ENCODE data around the gene TTC32. TPM values are rescaled to one million over a fixed set of nuclear protein-coding genes. Genes with fewer than 3 reads are reported as not detected.

Gene TTC32
- total and polyA plus RNA-seq, 2 experiments from 2014 or later: 23.0 to 36.3 TPM

GRCh38 chr2:19876751-19877150 lies 25.0 kb downstream of the TTC32 start:
- H3K27ac ChIP-seq: no peak overlapping the region
- no peaks in the 10 kb centered on the region for H3K9me3 ChIP-seq (ENCODE audit: low read depth)
- no peak for DNase-seq (ENCODE audit: low read depth in 1 of 2, low spot score in 1 of 2)
- H3K4me3 ChIP-seq: no peak overlapping the region
- no peaks in the 10 kb centered on the region for H3K4me1 ChIP-seq (ENCODE audit: low read depth)
- H3K36me3 ChIP-seq: no peaks in the 10 kb centered on the region
- TF ChIP-seq, protein P1, sequence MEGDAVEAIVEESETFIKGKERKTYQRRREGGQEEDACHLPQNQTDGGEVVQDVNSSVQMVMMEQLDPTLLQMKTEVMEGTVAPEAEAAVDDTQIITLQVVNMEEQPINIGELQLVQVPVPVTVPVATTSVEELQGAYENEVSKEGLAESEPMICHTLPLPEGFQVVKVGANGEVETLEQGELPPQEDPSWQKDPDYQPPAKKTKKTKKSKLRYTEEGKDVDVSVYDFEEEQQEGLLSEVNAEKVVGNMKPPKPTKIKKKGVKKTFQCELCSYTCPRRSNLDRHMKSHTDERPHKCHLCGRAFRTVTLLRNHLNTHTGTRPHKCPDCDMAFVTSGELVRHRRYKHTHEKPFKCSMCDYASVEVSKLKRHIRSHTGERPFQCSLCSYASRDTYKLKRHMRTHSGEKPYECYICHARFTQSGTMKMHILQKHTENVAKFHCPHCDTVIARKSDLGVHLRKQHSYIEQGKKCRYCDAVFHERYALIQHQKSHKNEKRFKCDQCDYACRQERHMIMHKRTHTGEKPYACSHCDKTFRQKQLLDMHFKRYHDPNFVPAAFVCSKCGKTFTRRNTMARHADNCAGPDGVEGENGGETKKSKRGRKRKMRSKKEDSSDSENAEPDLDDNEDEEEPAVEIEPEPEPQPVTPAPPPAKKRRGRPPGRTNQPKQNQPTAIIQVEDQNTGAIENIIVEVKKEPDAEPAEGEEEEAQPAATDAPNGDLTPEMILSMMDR (IDR thresholded peaks at IDR 0.05; ENCODE audit: low read depth, low read length): no peak
- no peaks in the 10 kb centered on the region for H3K27me3 ChIP-seq

DNA sequence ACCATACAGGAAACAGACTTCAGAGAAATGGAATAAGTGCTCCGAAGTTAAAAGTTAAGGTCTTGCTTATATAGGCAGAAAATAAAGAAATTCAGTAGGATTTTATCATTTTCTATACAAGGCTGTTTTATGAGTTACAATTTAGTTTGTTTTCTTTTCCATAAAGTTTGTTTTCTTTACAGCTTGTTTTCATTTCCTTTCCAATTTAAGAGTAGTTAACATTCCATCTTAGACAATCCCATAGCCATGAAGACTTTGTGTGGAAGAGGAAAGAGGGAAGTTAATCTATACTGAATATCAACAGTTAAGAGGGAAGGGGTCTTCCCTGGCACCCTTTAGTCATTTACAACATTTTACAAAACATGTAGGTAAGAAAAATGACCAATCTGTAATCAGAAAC lies 26.5 kb downstream of the TTC32 start:
- DNase-seq (ENCODE audit: low read depth in 1 of 2, low spot score in 1 of 2): no peak
- TF ChIP-seq, protein P1 (IDR thresholded peaks at IDR 0.05; ENCODE audit: low read depth, low read length): no peak

DNA sequence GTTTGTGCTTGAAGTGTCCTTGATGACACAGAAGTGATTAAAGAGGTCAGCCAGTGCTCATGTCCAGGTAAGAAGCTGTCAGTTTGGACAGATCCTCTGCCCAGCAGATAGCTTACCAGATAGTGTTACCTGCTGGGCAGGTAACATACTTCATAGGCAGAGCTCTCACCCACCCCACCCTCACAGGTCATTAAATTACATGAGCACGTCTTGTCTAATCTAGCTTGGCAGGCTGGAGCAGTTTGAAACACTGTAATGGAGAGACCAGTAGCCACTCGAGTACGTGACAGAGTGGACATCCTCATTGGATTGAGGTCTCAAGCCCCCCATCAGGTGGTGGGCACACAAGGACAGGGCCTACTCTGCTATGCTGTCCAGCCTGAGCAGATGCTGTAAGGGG lies 27.1 kb downstream of the TTC32 start:
- no peaks in the 10 kb centered on the region for H3K4me1 ChIP-seq (ENCODE audit: low read depth)
- no peak overlapping the region for H3K4me3 ChIP-seq
- no peaks in the 10 kb centered on the region for H3K9me3 ChIP-seq (ENCODE audit: low read depth)
- no peaks in the 10 kb centered on the region for H3K36me3 ChIP-seq
- no peak overlapping the region for H3K27ac ChIP-seq
- peaks cover 5% of the 10 kb centered on the region for H3K27me3 ChIP-seq
- TF ChIP-seq, protein P1 (IDR thresholded peaks at IDR 0.05; ENCODE audit: low read depth, low read length): no peak
- no peak for DNase-seq (ENCODE audit: low read depth in 1 of 2, low spot score in 1 of 2)

More for the DNA sequence above, 26.5 kb downstream of the TTC32 start:
- Histone ChIP-seq H3K36me3 (no peaks in the 10 kb centered on the region), H3K4me1 (ENCODE audit: low read depth) (no peaks in the 10 kb centered on the region), H3K4me3 (no peak overlapping the region), H3K9me3 (ENCODE audit: low read depth) (no peaks in the 10 kb centered on the region), H3K27me3 (peaks cover 3% of the 10 kb centered on the region), H3K27ac (no peak overlapping the region)

- Histone ChIP-seq H3K27me3 (peaks cover 22% of the 10 kb centered on the region), H3K4me1 (ENCODE audit: low read depth) (no peaks in the 10 kb centered on the region), H3K4me3 (no peak overlapping the region), H3K9me3 (ENCODE audit: low read depth) (no peaks in the 10 kb centered on the region), H3K27ac (no peak overlapping the region), H3K36me3 (no peaks in the 10 kb centered on the region)
- DNase-seq (ENCODE audit: low read depth in 1 of 2, low spot score in 1 of 2): no peak
- TF ChIP-seq, protein P1 (IDR thresholded peaks at IDR 0.05; ENCODE audit: low read depth, low read length): no peak
Observed at GRCh38 chr2:19873014-19873413, 28.8 kb downstream of the TTC32 start.

GRCh38 chr2:19872302-19872701 lies 29.5 kb downstream of the TTC32 start:
- Histone ChIP-seq H3K4me3 (no peak overlapping the region), H3K9me3 (ENCODE audit: low read depth) (no peaks in the 10 kb centered on the region), H3K36me3 (no peaks in the 10 kb centered on the region), H3K27ac (no peak overlapping the region), H3K27me3 (peaks cover 28% of the 10 kb centered on the region), H3K4me1 (ENCODE audit: low read depth) (no peaks in the 10 kb centered on the region)
- no peak for DNase-seq (ENCODE audit: low read depth in 1 of 2, low spot score in 1 of 2)
- TF ChIP-seq, protein P1 (IDR thresholded peaks at IDR 0.05; ENCODE audit: low read depth, low read length): no peak

- DNase-seq (ENCODE audit: low read depth in 1 of 2, low spot score in 1 of 2): no peak
- Histone ChIP-seq H3K9me3 (ENCODE audit: low read depth) (no peaks in the 10 kb centered on the region), H3K4me3 (no peak overlapping the region), H3K36me3 (no peaks in the 10 kb centered on the region), H3K27ac (no peak overlapping the region), H3K4me1 (ENCODE audit: low read depth) (no peaks in the 10 kb centered on the region), H3K27me3 (peaks cover 30% of the 10 kb centered on the region)
- TF ChIP-seq, protein P1 (IDR thresholded peaks at IDR 0.05; ENCODE audit: low read depth, low read length): no peak
Observed at GRCh38 chr2:19871836-19872235, 29.9 kb downstream of the TTC32 start.

Measured in cardiac muscle cell (in vitro differentiated cells and primary cell).